H9 (cell line): ENCODE measurements around the gene IL6R. TPM values are rescaled to one million over a fixed set of nuclear protein-coding genes. Genes with fewer than 3 reads are reported as not detected.

Experiments
- DNase-seq: peaks from one replicate; pipeline ENCODE4 v3.0.0-alpha.2; 2017
- H2AFZ ChIP-seq: one replicate; pipeline ENCODE4 v1.6.1; 2013; ENCODE audit warnings: mild to moderate bottlenecking, low read length, control low read depth, moderate library complexity
- H2AK5ac ChIP-seq: 2 replicates; pipeline ENCODE4 v1.6.1; 2013; ENCODE audit warnings: low read length, control low read depth, mixed read lengths; ENCODE audit not compliant: insufficient read length
- H2BK120ac ChIP-seq: one replicate; pipeline ENCODE4 v1.6.1; 2013; ENCODE audit warnings: low read depth, mild to moderate bottlenecking, low read length, control low read depth, inconsistent platforms; ENCODE audit not compliant: poor library complexity, severe bottlenecking
- H2BK12ac ChIP-seq: 2 replicates; pipeline ENCODE4 v1.6.1; 2013; ENCODE audit warnings: low read length, control low read depth, mixed read lengths, low read depth; ENCODE audit not compliant: insufficient read length
- H2BK15ac ChIP-seq: 2 replicates; pipeline ENCODE4 v1.6.1; 2013; ENCODE audit warnings: low read depth, low read length, control low read depth
- H2BK20ac ChIP-seq: one replicate; pipeline ENCODE4 v1.6.1; 2013; ENCODE audit warnings: low read depth, mild to moderate bottlenecking, low read length, control low read depth, inconsistent platforms; ENCODE audit not compliant: poor library complexity, severe bottlenecking
- H2BK5ac ChIP-seq: 2 replicates; pipeline ENCODE4 v1.6.1; 2013; ENCODE audit warnings: low read length, control low read depth, mixed read lengths; ENCODE audit not compliant: insufficient read length
- H3K14ac ChIP-seq: 2 replicates; pipeline ENCODE4 v1.6.1; 2013; ENCODE audit warnings: low read length, control low read depth; ENCODE audit not compliant: insufficient read depth
- H3K18ac ChIP-seq: 2 replicates; pipeline ENCODE4 v1.6.1; 2013; ENCODE audit warnings: low read depth, mild to moderate bottlenecking, mixed read lengths, low read length, control low read depth; ENCODE audit not compliant: insufficient read length
- H3K23ac ChIP-seq: 2 replicates; pipeline ENCODE4 v1.6.1; 2013; ENCODE audit warnings: low read length, control low read depth, mixed read lengths, low read depth; ENCODE audit not compliant: insufficient read length
- H3K23me2 ChIP-seq: 2 replicates; pipeline ENCODE4 v1.6.1; 2013; ENCODE audit warnings: low read depth, mild to moderate bottlenecking, mixed read lengths, low read length, control low read depth; ENCODE audit not compliant: insufficient read length, poor library complexity, severe bottlenecking
- H3K27ac ChIP-seq: 2 replicates; pipeline ENCODE4 v1.5.1; 2013; ENCODE audit warnings: low read length, control low read depth, mixed read lengths, low read depth; ENCODE audit not compliant: insufficient read length
- H3K27me3 ChIP-seq: 2 replicates; pipeline ENCODE4 v1.6.1; 2013; ENCODE audit warnings: low read length, control low read depth, inconsistent platforms; ENCODE audit not compliant: insufficient read depth
- H3K4ac ChIP-seq: 2 replicates; pipeline ENCODE4 v1.6.1; 2013; ENCODE audit warnings: low read depth, mild to moderate bottlenecking, control low read depth, inconsistent platforms, low read length, moderate library complexity
- H3K4me1 ChIP-seq: 2 replicates; pipeline ENCODE4 v1.6.1; 2013; ENCODE audit warnings: low read length, control low read depth, inconsistent platforms; ENCODE audit not compliant: insufficient read depth
- H3K4me2 ChIP-seq: 2 replicates; pipeline ENCODE4 v1.6.1; 2013; ENCODE audit warnings: low read length, control low read depth, mixed read lengths; ENCODE audit not compliant: insufficient read length, insufficient read depth
- H3K56ac ChIP-seq: 2 replicates; pipeline ENCODE4 v1.6.1; 2013; ENCODE audit warnings: low read depth, mild to moderate bottlenecking, mixed read lengths, low read length, control low read depth; ENCODE audit not compliant: insufficient read length
- H3K79me1 ChIP-seq: 2 replicates; pipeline ENCODE4 v1.6.1; 2013; ENCODE audit warnings: low read depth, mild to moderate bottlenecking, moderate library complexity, low read length, control low read depth, inconsistent platforms; ENCODE audit not compliant: insufficient read depth, poor library complexity, severe bottlenecking
- H3K79me2 ChIP-seq: 2 replicates; pipeline ENCODE4 v1.6.1; 2013; ENCODE audit warnings: low read length, control low read depth, inconsistent platforms; ENCODE audit not compliant: insufficient read depth
- H3K9ac ChIP-seq: 2 replicates; pipeline ENCODE4 v1.6.1; 2013; ENCODE audit warnings: low read length, control low read depth, mixed read lengths; ENCODE audit not compliant: insufficient read length; ENCODE audit errors: extremely low read depth
- H3K9me3 ChIP-seq: one replicate; pipeline ENCODE4 v1.6.1; 2013; ENCODE audit warnings: low read depth, low read length, inconsistent platforms; ENCODE audit not compliant: control insufficient read depth
- H3T11ph ChIP-seq: one replicate; pipeline ENCODE4 v1.6.1; 2013; ENCODE audit warnings: mild to moderate bottlenecking, low read length, control low read depth, inconsistent platforms
- H4K20me1 ChIP-seq: one replicate; pipeline ENCODE4 v1.6.1; 2013; ENCODE audit not compliant: control insufficient read depth, insufficient read length, insufficient read depth
- H4K5ac ChIP-seq: 2 replicates; pipeline ENCODE4 v1.6.1; 2013; ENCODE audit warnings: low read depth, mild to moderate bottlenecking, mixed read lengths, low read length, control low read depth; ENCODE audit not compliant: insufficient read length
- H4K8ac ChIP-seq: replicated peaks from 2 replicates; pipeline ENCODE4 v1.6.1; 2013; ENCODE audit warnings: low read length, control low read depth, mixed read lengths, low read depth; ENCODE audit not compliant: insufficient read length
- H4K91ac ChIP-seq: 2 replicates; pipeline ENCODE4 v1.6.1; 2013; ENCODE audit warnings: low read depth, mild to moderate bottlenecking, moderate library complexity, mixed read lengths, low read length, control low read depth; ENCODE audit not compliant: insufficient read length
- H3K27ac Mint-ChIP-seq, 3 experiments: 2 replicates in 2 of 3; 3 replicates in 1 of 3; pipeline ENCODE4 v1.8.0; 2020 to 2021; ENCODE audit warnings: mixed read lengths in 3 of 3, mild to moderate bottlenecking in 1 of 3, moderate library complexity in 1 of 3
- H3K27me3 Mint-ChIP-seq: 2 replicates; pipeline ENCODE4 v1.8.0; 2021; ENCODE audit warnings: low read depth, mild to moderate bottlenecking, moderate library complexity, mixed read lengths
- H3K36me3 Mint-ChIP-seq, 3 experiments: 2 replicates in 2 of 3; 3 replicates in 1 of 3; pipeline ENCODE4 v1.8.0; 2020 to 2021; ENCODE audit warnings: low read depth in 3 of 3, mixed read lengths in 3 of 3; ENCODE audit not compliant: insufficient read depth in 1 of 3
- H3K4me1 Mint-ChIP-seq, 2 experiments: 2 replicates each; pipeline ENCODE4 v1.8.0; 2020; ENCODE audit warnings: mixed read lengths in 2 of 2
- H3K4me3 Mint-ChIP-seq, 2 experiments: 2 replicates in 1 of 2; 3 replicates in 1 of 2; pipeline ENCODE4 v1.8.0; 2020 to 2021; ENCODE audit warnings: mild to moderate bottlenecking in 2 of 2, mixed read lengths in 2 of 2, moderate library complexity in 1 of 2
- H3K9me3 Mint-ChIP-seq, 2 experiments: 2 replicates in 1 of 2; 3 replicates in 1 of 2; pipeline ENCODE4 v1.8.0; 2020; ENCODE audit warnings: mild to moderate bottlenecking in 2 of 2, mixed read lengths in 2 of 2, moderate library complexity in 1 of 2
- CTCF ChIP-seq: fragments of 200-600 bp; sonication (generic); conservative IDR thresholded peaks from 3 replicates; pipeline ENCODE4 v1.8.0; 2021; ENCODE audit warnings: antibody characterized with exemption, mild to moderate bottlenecking
- WGBS: extraction: QIAGEN DNeasy Blood & Tissue Kit; methylation state at CpG from one replicate; pipeline ENCODE4 v1.1.7; 2013; ENCODE audit warnings: missing lambda C conversion rate, low lambda C conversion rate, mixed read lengths; ENCODE audit not compliant: insufficient read length; ENCODE audit errors: extremely low coverage; 5-methylcytosine and 5-hydroxymethylcytosine counted together
- total RNA-seq: library from RNA; stranded (reverse); gene quantifications from 2 replicates; pipeline ENCODE4 v1.2.1, GENCODE V29; 2021

The IL6R gene
- total RNA-seq, 1 experiment from 2014 or later, result 1.7 TPM

GRCh38 chr1:154413177-154413783 is 8.1 kb downstream of the IL6R start:
- no peak overlapping the region for H3K4me3 Mint-ChIP-seq
- no peaks in the 10 kb centered on the region for H3K23me2 ChIP-seq
- H4K8ac ChIP-seq, result no peak overlapping the region
- H3K23ac ChIP-seq, result no peak overlapping the region
- H4K91ac ChIP-seq, result no peak overlapping the region
- H3K4ac ChIP-seq, result no peak overlapping the region
- no peaks in the 10 kb centered on the region for H3K9me3 ChIP-seq
- H3K4me1 Mint-ChIP-seq, result peaks cover 14 to 16% of the 10 kb centered on the region in 2 experiments
- no peak overlapping the region for H3K4me2 ChIP-seq
- no peak overlapping the region for H3T11ph ChIP-seq
- H4K5ac ChIP-seq, result no peak overlapping the region
- H3K79me2 ChIP-seq, result no peaks in the 10 kb centered on the region
- no peak overlapping the region for H2BK5ac ChIP-seq
- no peaks in the 10 kb centered on the region for H4K20me1 ChIP-seq
- no peak overlapping the region for H2AFZ ChIP-seq
- H3K27ac Mint-ChIP-seq, result no peak overlapping the region
- H3K27me3 ChIP-seq, result no peaks in the 10 kb centered on the region
- no peaks in the 10 kb centered on the region for H3K36me3 Mint-ChIP-seq
- H3K14ac ChIP-seq, result no peak overlapping the region
- TF ChIP-seq CTCF, result no peak
- H3K56ac ChIP-seq, result no peak overlapping the region
- H3K27ac ChIP-seq, result no peak overlapping the region
- DNase-seq, result no peak
- no peak overlapping the region for H3K9ac ChIP-seq
- H2BK12ac ChIP-seq, result no peak overlapping the region
- no peak overlapping the region for H2BK20ac ChIP-seq
- H3K79me1 ChIP-seq, result no peaks in the 10 kb centered on the region
- H3K9me3 Mint-ChIP-seq, result no peaks in the 10 kb centered on the region
- H2BK120ac ChIP-seq, result no peak overlapping the region
- H3K27me3 Mint-ChIP-seq, result no peaks in the 10 kb centered on the region; the same call in 1 of the 2 replicates
- H2BK15ac ChIP-seq, result no peak overlapping the region
- H3K18ac ChIP-seq, result no peak overlapping the region
- no CpG with 5 or more reads among the region's 7 CpGs for WGBS
- H2AK5ac ChIP-seq, result no peak overlapping the region
- H3K4me1 ChIP-seq, result no peaks in the 10 kb centered on the region
